ENCODE data around the gene LPO.

Gene LPO

GRCh38 chr17:58238147-58238634 is at the start of gene LPO:
LPO (plus strand) TSS chr17:58238584; CDS start chr17:58242980, 4,396 bp downstream.
- Histone ChIP-seq H3K4me3 (ENCODE audit: low read length) (no peak within 1 kb of the TSS), H3K79me2 (ENCODE audit: low read length) (no peaks in the 10 kb centered on the region), H3K27me3 (replicated peaks; ENCODE audit: insufficient read depth, low read length) (peaks cover 98% of the 10 kb centered on the region), H3K27ac (ENCODE audit: low read length) (no peak within 1 kb of the TSS), H3K4me1 (ENCODE audit: low read length) (peaks cover under 1% of the 10 kb centered on the region; the same call in 1 of the 2 replicates), H3K36me3 (replicated peaks; ENCODE audit: insufficient read depth, low read length) (no peaks in the 10 kb centered on the region), H3K9me2 (replicated peaks; ENCODE audit: insufficient read depth, low read length) (no peaks in the 10 kb centered on the region), H2AFZ (ENCODE audit: low read length) (no peak within 1 kb of the TSS), H3K9me3 (replicated peaks; ENCODE audit: insufficient read depth, low read length) (no peaks in the 10 kb centered on the region), H4K20me1 (ENCODE audit: insufficient read depth, low read length) (no peaks in the 10 kb centered on the region), H3K9ac (ENCODE audit: low read length) (no peak within 1 kb of the TSS), H3F3A (ENCODE audit: insufficient read depth, low read length) (0 out of 2 replicates have a peak, but pooled peaks cover under 1% of the 10 kb centered on the region), H3K4me2 (ENCODE audit: low read depth, low read length) (no peak within 1 kb of the TSS)
- TF ChIP-seq EZH2 (optimal IDR thresholded peaks at IDR 0.05; ENCODE audit: low read depth, low read length) = no peak
- TF ChIP-seq EZH2phosphoT487 (IDR thresholded peaks at IDR 0.05; ENCODE audit: low read length) = no peak
- no peak for TF ChIP-seq CTCF (IDR thresholded peaks at IDR 0.05; ENCODE audit: low read length)
- DNase-seq = no peak

GRCh38 chr17:58189436-58190146 is 48.8 kb upstream of the LPO start:
- no peak for DNase-seq

GRCh38 chr17:58191241-58191896 is 47.0 kb upstream of the LPO start:
- Histone ChIP-seq H3K79me2 (ENCODE audit: low read length) (no peaks in the 10 kb centered on the region), H3K9me2 (replicated peaks; ENCODE audit: insufficient read depth, low read length) (no peaks in the 10 kb centered on the region), H3K9me3 (replicated peaks; ENCODE audit: insufficient read depth, low read length) (no peaks in the 10 kb centered on the region), H3F3A (ENCODE audit: insufficient read depth, low read length) (no peaks in the 10 kb centered on the region), H3K36me3 (replicated peaks; ENCODE audit: insufficient read depth, low read length) (no peaks in the 10 kb centered on the region), H3K9ac (ENCODE audit: low read length) (no peak overlapping the region), H3K4me3 (ENCODE audit: low read length) (no peak overlapping the region), H3K4me2 (ENCODE audit: low read depth, low read length) (no peak overlapping the region), H3K4me1 (ENCODE audit: low read length) (0 out of 2 replicates have a peak, but pooled peaks cover 4% of the 10 kb centered on the region), H4K20me1 (ENCODE audit: insufficient read depth, low read length) (no peaks in the 10 kb centered on the region), H3K27me3 (replicated peaks; ENCODE audit: insufficient read depth, low read length) (peaks cover 51% of the 10 kb centered on the region), H3K27ac (ENCODE audit: low read length) (no peak overlapping the region), H2AFZ (ENCODE audit: low read length) (no peak overlapping the region)
- DNase-seq = no peak
- TF ChIP-seq EZH2 (optimal IDR thresholded peaks at IDR 0.05; ENCODE audit: low read depth, low read length) (no peak), CTCF (IDR thresholded peaks at IDR 0.05; ENCODE audit: low read length) (no peak), EZH2phosphoT487 (IDR thresholded peaks at IDR 0.05; ENCODE audit: low read length) (no peak)

More at GRCh38 chr17:58189436-58190146, 48.8 kb upstream of the LPO start:
- H4K20me1 ChIP-seq (ENCODE audit: insufficient read depth, low read length) = no peaks in the 10 kb centered on the region
- no peaks in the 10 kb centered on the region for H3K9me2 ChIP-seq (replicated peaks; ENCODE audit: insufficient read depth, low read length)
- H3K9ac ChIP-seq (ENCODE audit: low read length) = no peak overlapping the region
- H3F3A ChIP-seq (ENCODE audit: insufficient read depth, low read length) = no peaks in the 10 kb centered on the region
- no peaks in the 10 kb centered on the region for H3K36me3 ChIP-seq (replicated peaks; ENCODE audit: insufficient read depth, low read length)
- H3K79me2 ChIP-seq (ENCODE audit: low read length) = no peaks in the 10 kb centered on the region
- H3K4me1 ChIP-seq (ENCODE audit: low read length) = 0 out of 2 replicates have a peak, but pooled peaks cover 4% of the 10 kb centered on the region
- H2AFZ ChIP-seq (ENCODE audit: low read length) = no peak overlapping the region
- no peak overlapping the region for H3K4me3 ChIP-seq (ENCODE audit: low read length)
- TF ChIP-seq EZH2phosphoT487 (IDR thresholded peaks at IDR 0.05; ENCODE audit: low read length) (no peak), CTCF (IDR thresholded peaks at IDR 0.05; ENCODE audit: low read length) (no peak), EZH2 (optimal IDR thresholded peaks at IDR 0.05; ENCODE audit: low read depth, low read length) (no peak)
- H3K27ac ChIP-seq (ENCODE audit: low read length) = no peak overlapping the region
- H3K4me2 ChIP-seq (ENCODE audit: low read depth, low read length) = no peak overlapping the region
- peaks cover 34% of the 10 kb centered on the region for H3K27me3 ChIP-seq (replicated peaks; ENCODE audit: insufficient read depth, low read length)
- H3K9me3 ChIP-seq (replicated peaks; ENCODE audit: insufficient read depth, low read length) = no peaks in the 10 kb centered on the region

Measured in MM.1S (cell line).